H9 (cell line): ENCODE data around the gene PLK1. TPM values are rescaled to one million over a fixed set of nuclear protein-coding genes. Genes with fewer than 3 reads are reported as not detected.
A peak's percentile ranks its signal among the peaks of the same experiment; 100 is the strongest.

Source experiments
- DNase-seq: peaks from one replicate; pipeline ENCODE4 v3.0.0-alpha.2; 2017
- H2AFZ ChIP-seq: one replicate; pipeline ENCODE4 v1.6.1; 2013; ENCODE audit warnings: mild to moderate bottlenecking, low read length, control low read depth, moderate library complexity
- H2AK5ac ChIP-seq: 2 replicates; pipeline ENCODE4 v1.6.1; 2013; ENCODE audit warnings: low read length, control low read depth, mixed read lengths; ENCODE audit not compliant: insufficient read length
- H2BK120ac ChIP-seq: one replicate; pipeline ENCODE4 v1.6.1; 2013; ENCODE audit warnings: low read depth, mild to moderate bottlenecking, low read length, control low read depth, inconsistent platforms; ENCODE audit not compliant: poor library complexity, severe bottlenecking
- H2BK12ac ChIP-seq: 2 replicates; pipeline ENCODE4 v1.6.1; 2013; ENCODE audit warnings: low read length, control low read depth, mixed read lengths, low read depth; ENCODE audit not compliant: insufficient read length
- H2BK15ac ChIP-seq: 2 replicates; pipeline ENCODE4 v1.6.1; 2013; ENCODE audit warnings: low read depth, low read length, control low read depth
- H2BK20ac ChIP-seq: one replicate; pipeline ENCODE4 v1.6.1; 2013; ENCODE audit warnings: low read depth, mild to moderate bottlenecking, low read length, control low read depth, inconsistent platforms; ENCODE audit not compliant: poor library complexity, severe bottlenecking
- H2BK5ac ChIP-seq: 2 replicates; pipeline ENCODE4 v1.6.1; 2013; ENCODE audit warnings: low read length, control low read depth, mixed read lengths; ENCODE audit not compliant: insufficient read length
- H3K14ac ChIP-seq: 2 replicates; pipeline ENCODE4 v1.6.1; 2013; ENCODE audit warnings: low read length, control low read depth; ENCODE audit not compliant: insufficient read depth
- H3K18ac ChIP-seq: 2 replicates; pipeline ENCODE4 v1.6.1; 2013; ENCODE audit warnings: low read depth, mild to moderate bottlenecking, mixed read lengths, low read length, control low read depth; ENCODE audit not compliant: insufficient read length
- H3K23ac ChIP-seq: 2 replicates; pipeline ENCODE4 v1.6.1; 2013; ENCODE audit warnings: low read length, control low read depth, mixed read lengths, low read depth; ENCODE audit not compliant: insufficient read length
- H3K23me2 ChIP-seq: 2 replicates; pipeline ENCODE4 v1.6.1; 2013; ENCODE audit warnings: low read depth, mild to moderate bottlenecking, mixed read lengths, low read length, control low read depth; ENCODE audit not compliant: insufficient read length, poor library complexity, severe bottlenecking
- H3K27ac ChIP-seq: 2 replicates; pipeline ENCODE4 v1.5.1; 2013; ENCODE audit warnings: low read length, control low read depth, mixed read lengths, low read depth; ENCODE audit not compliant: insufficient read length
- H3K27me3 ChIP-seq: 2 replicates; pipeline ENCODE4 v1.6.1; 2013; ENCODE audit warnings: low read length, control low read depth, inconsistent platforms; ENCODE audit not compliant: insufficient read depth
- H3K4ac ChIP-seq: 2 replicates; pipeline ENCODE4 v1.6.1; 2013; ENCODE audit warnings: low read depth, mild to moderate bottlenecking, control low read depth, inconsistent platforms, low read length, moderate library complexity
- H3K4me1 ChIP-seq: 2 replicates; pipeline ENCODE4 v1.6.1; 2013; ENCODE audit warnings: low read length, control low read depth, inconsistent platforms; ENCODE audit not compliant: insufficient read depth
- H3K4me2 ChIP-seq: 2 replicates; pipeline ENCODE4 v1.6.1; 2013; ENCODE audit warnings: low read length, control low read depth, mixed read lengths; ENCODE audit not compliant: insufficient read length, insufficient read depth
- H3K56ac ChIP-seq: 2 replicates; pipeline ENCODE4 v1.6.1; 2013; ENCODE audit warnings: low read depth, mild to moderate bottlenecking, mixed read lengths, low read length, control low read depth; ENCODE audit not compliant: insufficient read length
- H3K79me1 ChIP-seq: 2 replicates; pipeline ENCODE4 v1.6.1; 2013; ENCODE audit warnings: low read depth, mild to moderate bottlenecking, moderate library complexity, low read length, control low read depth, inconsistent platforms; ENCODE audit not compliant: insufficient read depth, poor library complexity, severe bottlenecking
- H3K79me2 ChIP-seq: 2 replicates; pipeline ENCODE4 v1.6.1; 2013; ENCODE audit warnings: low read length, control low read depth, inconsistent platforms; ENCODE audit not compliant: insufficient read depth
- H3K9ac ChIP-seq: 2 replicates; pipeline ENCODE4 v1.6.1; 2013; ENCODE audit warnings: low read length, control low read depth, mixed read lengths; ENCODE audit not compliant: insufficient read length; ENCODE audit errors: extremely low read depth
- H3K9me3 ChIP-seq: one replicate; pipeline ENCODE4 v1.6.1; 2013; ENCODE audit warnings: low read depth, low read length, inconsistent platforms; ENCODE audit not compliant: control insufficient read depth
- H3T11ph ChIP-seq: one replicate; pipeline ENCODE4 v1.6.1; 2013; ENCODE audit warnings: mild to moderate bottlenecking, low read length, control low read depth, inconsistent platforms
- H4K20me1 ChIP-seq: one replicate; pipeline ENCODE4 v1.6.1; 2013; ENCODE audit not compliant: control insufficient read depth, insufficient read length, insufficient read depth
- H4K5ac ChIP-seq: 2 replicates; pipeline ENCODE4 v1.6.1; 2013; ENCODE audit warnings: low read depth, mild to moderate bottlenecking, mixed read lengths, low read length, control low read depth; ENCODE audit not compliant: insufficient read length
- H4K8ac ChIP-seq: replicated peaks from 2 replicates; pipeline ENCODE4 v1.6.1; 2013; ENCODE audit warnings: low read length, control low read depth, mixed read lengths, low read depth; ENCODE audit not compliant: insufficient read length
- H4K91ac ChIP-seq: 2 replicates; pipeline ENCODE4 v1.6.1; 2013; ENCODE audit warnings: low read depth, mild to moderate bottlenecking, moderate library complexity, mixed read lengths, low read length, control low read depth; ENCODE audit not compliant: insufficient read length
- H3K27ac Mint-ChIP-seq, 3 experiments: 2 replicates in 2 of 3; 3 replicates in 1 of 3; pipeline ENCODE4 v1.8.0; 2020 to 2021; ENCODE audit warnings: mixed read lengths in 3 of 3, mild to moderate bottlenecking in 1 of 3, moderate library complexity in 1 of 3
- H3K27me3 Mint-ChIP-seq: 2 replicates; pipeline ENCODE4 v1.8.0; 2021; ENCODE audit warnings: low read depth, mild to moderate bottlenecking, moderate library complexity, mixed read lengths
- H3K36me3 Mint-ChIP-seq, 3 experiments: 2 replicates in 2 of 3; 3 replicates in 1 of 3; pipeline ENCODE4 v1.8.0; 2020 to 2021; ENCODE audit warnings: low read depth in 3 of 3, mixed read lengths in 3 of 3; ENCODE audit not compliant: insufficient read depth in 1 of 3
- H3K4me1 Mint-ChIP-seq, 2 experiments: 2 replicates each; pipeline ENCODE4 v1.8.0; 2020; ENCODE audit warnings: mixed read lengths in 2 of 2
- H3K4me3 Mint-ChIP-seq, 2 experiments: 2 replicates in 1 of 2; 3 replicates in 1 of 2; pipeline ENCODE4 v1.8.0; 2020 to 2021; ENCODE audit warnings: mild to moderate bottlenecking in 2 of 2, mixed read lengths in 2 of 2, moderate library complexity in 1 of 2
- H3K9me3 Mint-ChIP-seq, 2 experiments: 2 replicates in 1 of 2; 3 replicates in 1 of 2; pipeline ENCODE4 v1.8.0; 2020; ENCODE audit warnings: mild to moderate bottlenecking in 2 of 2, mixed read lengths in 2 of 2, moderate library complexity in 1 of 2
- WGBS: extraction: QIAGEN DNeasy Blood & Tissue Kit; methylation state at CpG from one replicate; pipeline ENCODE4 v1.1.7; 2013; ENCODE audit warnings: missing lambda C conversion rate, low lambda C conversion rate, mixed read lengths; ENCODE audit not compliant: insufficient read length; ENCODE audit errors: extremely low coverage; 5-methylcytosine and 5-hydroxymethylcytosine counted together
- total RNA-seq: library from RNA; stranded (reverse); gene quantifications from 2 replicates; pipeline ENCODE4 v1.2.1, GENCODE V29; 2021
- TF ChIP-seq, protein P1 (sequence below): fragments of 200-600 bp; sonication (generic); conservative IDR thresholded peaks from 3 replicates; pipeline ENCODE4 v1.8.0; 2021; ENCODE audit warnings: antibody characterized with exemption, mild to moderate bottlenecking

PLK1 gene
- total RNA-seq, 1 experiment from 2014 or later, result 140 TPM

DNA sequence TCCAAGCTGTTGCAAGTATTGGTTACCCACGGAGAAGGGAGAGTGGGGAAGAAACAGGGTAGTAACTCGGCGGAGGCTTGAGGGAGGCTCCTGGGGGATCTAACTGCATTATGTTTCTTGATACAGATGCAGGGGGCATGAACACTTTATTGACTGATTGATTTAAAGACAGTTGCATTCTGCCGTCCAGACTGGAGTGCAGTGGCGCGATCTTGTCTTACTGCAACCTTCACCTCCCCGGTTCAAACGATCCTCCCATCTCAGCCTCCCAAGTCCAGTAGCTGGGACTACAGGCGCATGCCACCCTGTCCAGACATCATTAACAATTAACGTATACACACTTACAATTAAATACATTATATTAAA is 49.4 kb downstream of the PLK1 start:
- no peak overlapping the region for H2AK5ac ChIP-seq
- H3K56ac ChIP-seq, result no peak overlapping the region
- no peak overlapping the region for H3K4me3 Mint-ChIP-seq
- no CpG with 5 or more reads among the region's 10 CpGs for WGBS
- H3T11ph ChIP-seq, result no peak overlapping the region
- no peak overlapping the region for H2AFZ ChIP-seq
- no peak overlapping the region for H3K4me2 ChIP-seq
- H3K36me3 Mint-ChIP-seq, result peaks cover 0 to 2% (median 2%) of the 10 kb centered on the region in 3 experiments; a peak in 2 of 7 replicates
- no peak overlapping the region for H4K8ac ChIP-seq
- H3K27ac ChIP-seq, result no peak overlapping the region
- no peak overlapping the region for H2BK15ac ChIP-seq
- H3K14ac ChIP-seq, result no peak overlapping the region
- H2BK20ac ChIP-seq, result no peak overlapping the region
- H3K4ac ChIP-seq, result no peak overlapping the region
- no peak overlapping the region for H3K18ac ChIP-seq
- H3K4me1 ChIP-seq, result no peaks in the 10 kb centered on the region; the same call in 1 of the 2 replicates
- peaks cover 3% of the 10 kb centered on the region in 2 experiments for H3K9me3 Mint-ChIP-seq
- H3K4me1 Mint-ChIP-seq, result peaks cover 11 to 17% of the 10 kb centered on the region in 2 experiments
- no peaks in the 10 kb centered on the region for H4K20me1 ChIP-seq
- H2BK120ac ChIP-seq, result no peak overlapping the region
- no peaks in the 10 kb centered on the region for H3K23me2 ChIP-seq
- H3K79me2 ChIP-seq, result no peaks in the 10 kb centered on the region
- no peak overlapping the region for H2BK12ac ChIP-seq
- H3K9me3 ChIP-seq, result no peaks in the 10 kb centered on the region
- H3K9ac ChIP-seq, result no peak overlapping the region
- DNase-seq, result no peak
- peaks cover 5% of the 10 kb centered on the region for H3K27me3 Mint-ChIP-seq
- H4K5ac ChIP-seq, result no peak overlapping the region
- H3K27ac Mint-ChIP-seq, result 0 out of 7 replicates have a peak overlapping the region, but pooled peaks of 1 of the 3 experiments have one; percentile 26
- H3K23ac ChIP-seq, result no peak overlapping the region
- H3K79me1 ChIP-seq, result no peaks in the 10 kb centered on the region
- TF ChIP-seq, protein P1, sequence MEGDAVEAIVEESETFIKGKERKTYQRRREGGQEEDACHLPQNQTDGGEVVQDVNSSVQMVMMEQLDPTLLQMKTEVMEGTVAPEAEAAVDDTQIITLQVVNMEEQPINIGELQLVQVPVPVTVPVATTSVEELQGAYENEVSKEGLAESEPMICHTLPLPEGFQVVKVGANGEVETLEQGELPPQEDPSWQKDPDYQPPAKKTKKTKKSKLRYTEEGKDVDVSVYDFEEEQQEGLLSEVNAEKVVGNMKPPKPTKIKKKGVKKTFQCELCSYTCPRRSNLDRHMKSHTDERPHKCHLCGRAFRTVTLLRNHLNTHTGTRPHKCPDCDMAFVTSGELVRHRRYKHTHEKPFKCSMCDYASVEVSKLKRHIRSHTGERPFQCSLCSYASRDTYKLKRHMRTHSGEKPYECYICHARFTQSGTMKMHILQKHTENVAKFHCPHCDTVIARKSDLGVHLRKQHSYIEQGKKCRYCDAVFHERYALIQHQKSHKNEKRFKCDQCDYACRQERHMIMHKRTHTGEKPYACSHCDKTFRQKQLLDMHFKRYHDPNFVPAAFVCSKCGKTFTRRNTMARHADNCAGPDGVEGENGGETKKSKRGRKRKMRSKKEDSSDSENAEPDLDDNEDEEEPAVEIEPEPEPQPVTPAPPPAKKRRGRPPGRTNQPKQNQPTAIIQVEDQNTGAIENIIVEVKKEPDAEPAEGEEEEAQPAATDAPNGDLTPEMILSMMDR, result peak; percentile 7; the same call in 1 of the 3 replicates
- H3K27me3 ChIP-seq, result no peaks in the 10 kb centered on the region
- no peak overlapping the region for H2BK5ac ChIP-seq
- no peak overlapping the region for H4K91ac ChIP-seq
